ENCODE data around the gene ZNF311. TPM values are rescaled to one million over a fixed set of nuclear protein-coding genes. Genes with fewer than 3 reads are reported as not detected.
"Not testable (repeated sequence)": the region's sequence is repeated elsewhere in the genome, so short reads cannot be mapped to it uniquely, and the experiment has no call there.

The ZNF311 gene
- total RNA-seq, 2 experiments from 2014 or later = 0.45 to 0.47 TPM

DNA sequence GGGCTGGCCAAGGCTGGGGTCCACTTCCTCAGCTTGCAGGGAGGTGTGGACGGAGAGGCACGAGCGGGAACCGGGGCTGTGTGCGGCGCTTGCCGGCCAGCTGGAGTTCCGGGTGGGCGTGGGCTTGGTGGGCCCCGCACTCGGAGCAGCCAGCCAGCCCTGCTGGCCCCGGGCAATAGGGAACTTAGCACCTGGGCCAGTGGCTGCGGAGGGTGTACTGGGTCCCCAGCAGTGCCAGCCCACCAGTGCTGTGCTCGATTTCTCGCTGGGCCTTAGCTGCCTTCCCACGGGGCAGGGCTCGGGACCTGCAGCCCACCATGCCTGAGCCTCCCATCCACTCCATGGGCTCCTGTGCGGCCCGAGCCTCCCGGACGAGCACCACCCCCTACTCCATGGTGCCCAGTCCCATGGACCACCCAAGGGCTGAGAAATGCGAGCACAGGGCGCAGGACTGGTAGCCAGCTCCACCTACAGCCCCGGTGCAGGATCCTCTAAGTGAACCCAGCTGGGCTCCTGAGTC is 47.3 kb downstream of the ZNF311 start:
- POLR2A ChIA-PET, H3K27ac Mint-ChIP-seq: not testable (repeated sequence)

DNA sequence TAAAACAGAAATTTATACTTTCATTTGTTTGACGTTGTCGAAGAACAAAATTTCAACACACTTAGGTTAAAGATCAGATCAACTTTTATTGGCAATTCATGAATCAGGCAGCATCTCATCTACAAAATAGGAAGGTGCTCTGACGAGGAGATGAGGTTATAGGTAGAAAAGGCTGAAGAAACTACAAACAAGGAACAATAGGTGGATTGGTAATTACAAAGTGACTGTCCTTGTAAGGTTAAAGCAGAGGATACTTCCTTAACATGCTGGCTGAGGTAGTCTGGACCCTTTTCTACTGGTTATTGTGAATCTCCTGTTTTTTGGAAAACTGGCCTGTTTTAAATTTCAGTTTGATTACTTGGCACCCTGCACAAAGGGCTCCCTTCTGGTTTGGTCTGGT is 48.8 kb downstream of the ZNF311 start:
- POLR2A ChIA-PET = no interaction called here
- no peak overlapping the region for H3K27ac Mint-ChIP-seq

More for the DNA sequence above, 47.3 kb downstream of the ZNF311 start:
- not testable (repeated sequence) for DNase-seq; H3K9me3 Mint-ChIP-seq; H3K4me3 Mint-ChIP-seq; H3K36me3 Mint-ChIP-seq; ATAC-seq (ENCODE audit: low read depth)
- Mint-ChIP-seq H3K4me1 (peaks cover 17% of the 10 kb centered on the region), H3K27me3 (peaks cover 12% of the 10 kb centered on the region)

GRCh38 chr6:28953585-28954258 is 51.4 kb downstream of the ZNF311 start:
- peaks cover 26% of the 10 kb centered on the region for H3K4me1 Mint-ChIP-seq
- peaks cover 14% of the 10 kb centered on the region for H3K27me3 Mint-ChIP-seq
- H3K27ac Mint-ChIP-seq = peak overlapping the region; percentile 5
- H3K9me3 Mint-ChIP-seq = no peaks in the 10 kb centered on the region
- peak overlapping the region; percentile 79 for H3K4me3 Mint-ChIP-seq
- ATAC-seq (ENCODE audit: low read depth) (no peak), DNase-seq (no peak)
- POLR2A ChIA-PET = interaction anchor here (0.9 to 1.2 kb wide), 2 partner anchors 31 to 57 kb away, joined by 3 read pairs; no protein-coding TSS in a partner anchor
- H3K36me3 Mint-ChIP-seq = no peaks in the 10 kb centered on the region

More for the DNA sequence above, 48.8 kb downstream of the ZNF311 start:
- no peaks in the 10 kb centered on the region for H3K36me3 Mint-ChIP-seq
- ATAC-seq (ENCODE audit: low read depth) (no peak), DNase-seq (no peak)
- no peak overlapping the region for H3K4me3 Mint-ChIP-seq
- peaks cover 4% of the 10 kb centered on the region for H3K9me3 Mint-ChIP-seq
- H3K27me3 Mint-ChIP-seq = peaks cover 14% of the 10 kb centered on the region
- peaks cover 20% of the 10 kb centered on the region for H3K4me1 Mint-ChIP-seq

DNA sequence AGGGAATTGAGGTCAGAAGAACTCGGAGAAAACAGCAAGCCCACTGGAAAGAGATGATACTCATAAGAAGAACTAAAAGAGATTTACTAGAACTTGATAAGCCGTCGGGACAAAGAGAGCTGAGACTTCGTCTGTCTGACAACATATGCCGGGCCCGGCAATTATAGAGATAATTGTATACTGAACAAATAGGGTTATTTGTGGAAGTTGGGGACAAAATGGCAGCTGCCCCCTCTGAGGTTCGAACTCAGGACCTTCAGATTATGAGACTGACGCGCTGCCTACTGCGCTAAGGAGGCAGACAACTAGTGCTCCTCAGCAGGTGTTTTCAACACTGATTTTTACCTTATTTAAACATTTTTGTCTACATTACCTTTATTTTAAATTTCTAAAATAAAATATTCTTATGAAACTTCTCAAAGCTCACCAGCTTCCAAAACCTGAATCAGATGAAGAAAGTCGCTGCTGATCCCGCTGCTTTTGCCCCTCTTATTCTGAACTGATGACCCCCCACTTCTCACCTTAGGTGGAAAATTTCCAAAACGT is 52.0 kb downstream of the ZNF311 start:
- ATAC-seq (ENCODE audit: low read depth) (peak; percentile 60), DNase-seq (no peak)
- H3K27me3 Mint-ChIP-seq = peaks cover 14% of the 10 kb centered on the region
- H3K27ac Mint-ChIP-seq = peak overlapping the region; percentile 5
- H3K9me3 Mint-ChIP-seq = no peaks in the 10 kb centered on the region
- peaks cover 26% of the 10 kb centered on the region for H3K4me1 Mint-ChIP-seq
- H3K4me3 Mint-ChIP-seq = peak overlapping the region; percentile 79
- POLR2A ChIA-PET = interaction anchor here (1.2 to 1.3 kb wide), 2 partner anchors 29 to 32 kb away, joined by 3 to 4 read pairs; partner anchors contain the start of gene TRIM27
- H3K36me3 Mint-ChIP-seq = no peaks in the 10 kb centered on the region

DNA sequence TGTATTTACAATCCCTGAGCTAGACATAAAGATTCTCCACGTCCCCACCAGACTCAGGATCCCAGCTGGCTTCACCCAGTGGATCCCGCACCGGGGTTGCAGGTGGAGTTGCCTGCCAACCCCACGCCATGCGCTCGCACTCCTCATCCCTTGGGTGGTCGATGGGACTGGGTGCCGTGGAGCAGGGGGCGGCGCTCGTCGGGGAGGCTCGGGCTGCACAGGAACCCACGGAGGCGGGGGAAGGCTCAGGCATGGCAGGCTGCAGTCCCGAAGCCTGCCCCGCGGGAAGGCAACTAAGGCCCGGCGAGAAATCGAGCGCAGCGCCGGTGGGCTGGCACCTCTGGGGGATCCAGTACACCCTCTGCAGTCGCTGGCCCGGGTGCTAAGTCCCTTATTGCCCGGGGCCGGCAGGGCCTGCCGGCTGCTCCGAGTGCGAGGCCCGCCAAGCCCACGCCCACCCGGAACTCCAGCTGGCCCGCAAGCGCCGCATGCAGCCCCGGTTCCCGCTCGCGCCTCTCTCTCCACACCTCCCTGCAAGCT is 55.4 kb downstream of the ZNF311 start:
- H3K4me1 Mint-ChIP-seq = peaks cover 23% of the 10 kb centered on the region
- not testable (repeated sequence) for DNase-seq; ATAC-seq (ENCODE audit: low read depth); H3K9me3 Mint-ChIP-seq; H3K36me3 Mint-ChIP-seq; H3K27ac Mint-ChIP-seq; H3K27me3 Mint-ChIP-seq; H3K4me3 Mint-ChIP-seq
- POLR2A ChIA-PET = interaction anchor here (0.6 kb wide), 1 partner anchor 1059 kb away, joined by 3 read pairs; no protein-coding TSS in a partner anchor

- H3K27me3 Mint-ChIP-seq = peaks cover 5% of the 10 kb centered on the region
- H3K4me3 Mint-ChIP-seq = no peak overlapping the region
- POLR2A ChIA-PET = interaction anchor here (0.6 kb wide), 1 partner anchor 1058 kb away, joined by 3 read pairs; no protein-coding TSS in a partner anchor
- ATAC-seq (ENCODE audit: low read depth) (no peak), DNase-seq (no peak)
- peaks cover 24% of the 10 kb centered on the region for H3K4me1 Mint-ChIP-seq
- H3K9me3 Mint-ChIP-seq = no peaks in the 10 kb centered on the region
- no peak overlapping the region for H3K27ac Mint-ChIP-seq
- H3K36me3 Mint-ChIP-seq = no peaks in the 10 kb centered on the region
Observed at GRCh38 chr6:28948782-28949486, 56.2 kb downstream of the ZNF311 start.

DNA sequence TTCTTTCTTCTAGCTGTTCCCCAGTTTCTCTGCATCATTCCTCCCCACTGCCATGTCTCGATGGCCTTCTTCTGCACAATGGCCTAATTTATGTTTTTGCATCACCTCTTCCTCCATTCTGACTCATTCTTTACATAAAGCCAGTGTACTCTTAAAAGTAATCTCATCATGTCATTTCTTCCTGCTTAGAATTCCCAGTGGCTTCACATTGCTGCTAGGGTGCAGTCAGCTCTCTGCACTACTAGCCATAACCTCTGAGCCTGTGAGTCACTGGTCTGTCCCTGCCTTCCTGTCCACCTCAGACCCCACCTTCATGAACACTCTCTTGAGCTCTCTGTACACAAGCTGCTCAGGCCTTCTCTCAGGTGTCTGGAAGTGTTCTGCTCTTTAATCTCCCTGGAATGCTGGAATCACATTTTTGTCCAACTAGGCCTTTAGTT is 57.3 kb downstream of the ZNF311 start:
- ATAC-seq (ENCODE audit: low read depth) (no peak), DNase-seq (no peak)
- H3K27ac Mint-ChIP-seq = no peak overlapping the region

GRCh38 chr6:28947067-28947765 is 57.9 kb downstream of the ZNF311 start:
- peaks cover 28% of the 10 kb centered on the region for H3K4me1 Mint-ChIP-seq
- POLR2A ChIA-PET = no interaction called here
- no peaks in the 10 kb centered on the region for H3K36me3 Mint-ChIP-seq
- ATAC-seq (ENCODE audit: low read depth) = no peak
- H3K27me3 Mint-ChIP-seq = peaks cover 4% of the 10 kb centered on the region
- H3K9me3 Mint-ChIP-seq = no peaks in the 10 kb centered on the region
- H3K27ac Mint-ChIP-seq = no peak overlapping the region
- H3K4me3 Mint-ChIP-seq = no peak overlapping the region
- DNase-seq = no peak

More for the DNA sequence above, 57.3 kb downstream of the ZNF311 start:
- H3K4me1 Mint-ChIP-seq = peaks cover 26% of the 10 kb centered on the region
- no peak overlapping the region for H3K4me3 Mint-ChIP-seq
- POLR2A ChIA-PET = no interaction called here
- no peaks in the 10 kb centered on the region for H3K9me3 Mint-ChIP-seq
- no peaks in the 10 kb centered on the region for H3K36me3 Mint-ChIP-seq
- H3K27me3 Mint-ChIP-seq = peaks cover 5% of the 10 kb centered on the region

DNA sequence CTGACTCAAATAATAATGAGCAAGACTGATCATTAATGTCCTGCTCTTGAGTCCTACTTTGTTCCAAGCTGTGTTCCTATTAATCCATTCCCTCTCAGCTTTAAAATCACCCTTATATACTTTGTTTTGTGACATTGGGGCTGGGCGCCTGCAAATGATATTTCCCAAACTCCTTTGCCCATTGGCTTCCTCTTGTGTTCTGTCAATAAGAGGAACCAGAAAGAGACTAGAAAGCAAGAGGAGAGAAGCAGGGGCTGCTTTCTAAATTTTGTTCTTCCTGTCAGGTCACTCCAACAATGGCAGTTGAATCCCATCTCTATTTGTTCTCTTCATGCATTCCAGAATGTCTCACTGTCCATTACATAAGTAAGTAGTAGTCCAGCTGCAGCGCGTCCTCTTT is 59.8 kb downstream of the ZNF311 start:
- H3K27ac Mint-ChIP-seq = no peak overlapping the region
- no peak for DNase-seq
- ATAC-seq (ENCODE audit: low read depth) = no peak
- no peak overlapping the region for H3K4me3 Mint-ChIP-seq
- POLR2A ChIA-PET = interaction anchor here (0.5 to 1.4 kb wide), 3 partner anchors 8 to 79 kb away, joined by 3 to 4 read pairs (median 3); partner anchors contain the start of gene TRIM27
- H3K27me3 Mint-ChIP-seq = peaks cover 4% of the 10 kb centered on the region
- H3K4me1 Mint-ChIP-seq = peaks cover 30% of the 10 kb centered on the region
- H3K36me3 Mint-ChIP-seq = no peaks in the 10 kb centered on the region
- no peaks in the 10 kb centered on the region for H3K9me3 Mint-ChIP-seq

Other genes with a start within 250 kb of the ZNF311 start
- gene TRIM27, start 81.3 kb downstream of the ZNF311 start, total RNA-seq = 10 to 100 TPM; 64.4 to 67.1 TPM
- not detected for gene OR2W1, start 39.9 kb upstream of the ZNF311 start, total RNA-seq
- gene OR2B3, start 82.0 kb upstream of the ZNF311 start, total RNA-seq = not detected
- gene OR2J1, start 94.2 kb upstream of the ZNF311 start, total RNA-seq = not detected
- gene OR2J3, start 102.7 kb upstream of the ZNF311 start, total RNA-seq = not detected
- not detected for gene OR2J2, start 165.6 kb upstream of the ZNF311 start, total RNA-seq